GM19468 (cell line): ENCODE results near the gene CCDC83.
"Not testable (repeated sequence)": the region's sequence is repeated elsewhere in the genome, so short reads cannot be mapped to it uniquely, and the experiment has no call there.

ENCODE experiments used
- ATAC-seq: cut with Tn5 transposase; IDR thresholded peaks from one replicate; pipeline ENCODE4 v1.9.1; 2021; ENCODE audit warnings: mild to moderate bottlenecking, moderate library complexity, moderate number of reproducible peaks; ENCODE audit not compliant: unreplicated experiment; ENCODE audit errors: extremely low read depth

Gene CCDC83

DNA sequence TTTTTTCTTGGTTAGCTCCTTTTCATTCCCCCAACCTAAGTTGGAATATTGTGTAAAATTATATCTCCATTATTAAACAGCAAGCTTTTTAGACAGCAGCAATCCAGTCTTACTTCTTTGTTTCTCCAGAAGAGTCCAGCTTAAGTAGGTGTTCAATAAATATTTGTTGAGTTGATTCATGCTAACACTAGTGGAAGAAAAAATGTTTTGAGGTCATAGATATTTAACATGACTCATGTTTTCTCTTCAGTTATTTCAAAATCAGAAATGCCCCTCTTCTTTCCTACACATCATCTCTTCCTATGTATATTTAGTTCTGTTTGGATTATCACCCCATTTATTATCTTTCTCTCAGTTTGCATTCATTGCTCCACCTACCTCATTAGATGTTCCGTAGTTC is 20.3 kb downstream of the CCDC83 start:
- no peak for ATAC-seq

DNA sequence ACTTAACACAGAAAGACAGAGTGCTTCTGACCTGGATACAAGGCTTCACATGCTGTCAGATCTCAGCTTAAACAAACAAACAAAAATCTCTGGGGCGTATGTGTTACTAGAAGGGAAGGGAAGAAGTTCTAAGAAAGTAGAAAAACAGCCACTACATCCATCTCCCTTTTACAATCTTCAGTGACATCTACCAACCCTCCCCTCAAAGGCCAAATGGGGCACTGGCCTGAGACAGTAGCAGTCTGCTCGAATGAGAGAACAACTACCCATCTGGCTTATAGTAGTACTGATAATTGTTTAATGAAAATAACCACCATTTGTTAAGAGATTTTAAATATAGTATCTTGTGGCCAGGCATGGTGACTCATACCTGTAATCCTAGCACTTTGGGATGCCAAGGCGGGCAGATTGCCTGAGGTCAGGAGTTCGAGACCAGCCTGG is 29.4 kb downstream of the CCDC83 start:
- no peak for ATAC-seq

DNA sequence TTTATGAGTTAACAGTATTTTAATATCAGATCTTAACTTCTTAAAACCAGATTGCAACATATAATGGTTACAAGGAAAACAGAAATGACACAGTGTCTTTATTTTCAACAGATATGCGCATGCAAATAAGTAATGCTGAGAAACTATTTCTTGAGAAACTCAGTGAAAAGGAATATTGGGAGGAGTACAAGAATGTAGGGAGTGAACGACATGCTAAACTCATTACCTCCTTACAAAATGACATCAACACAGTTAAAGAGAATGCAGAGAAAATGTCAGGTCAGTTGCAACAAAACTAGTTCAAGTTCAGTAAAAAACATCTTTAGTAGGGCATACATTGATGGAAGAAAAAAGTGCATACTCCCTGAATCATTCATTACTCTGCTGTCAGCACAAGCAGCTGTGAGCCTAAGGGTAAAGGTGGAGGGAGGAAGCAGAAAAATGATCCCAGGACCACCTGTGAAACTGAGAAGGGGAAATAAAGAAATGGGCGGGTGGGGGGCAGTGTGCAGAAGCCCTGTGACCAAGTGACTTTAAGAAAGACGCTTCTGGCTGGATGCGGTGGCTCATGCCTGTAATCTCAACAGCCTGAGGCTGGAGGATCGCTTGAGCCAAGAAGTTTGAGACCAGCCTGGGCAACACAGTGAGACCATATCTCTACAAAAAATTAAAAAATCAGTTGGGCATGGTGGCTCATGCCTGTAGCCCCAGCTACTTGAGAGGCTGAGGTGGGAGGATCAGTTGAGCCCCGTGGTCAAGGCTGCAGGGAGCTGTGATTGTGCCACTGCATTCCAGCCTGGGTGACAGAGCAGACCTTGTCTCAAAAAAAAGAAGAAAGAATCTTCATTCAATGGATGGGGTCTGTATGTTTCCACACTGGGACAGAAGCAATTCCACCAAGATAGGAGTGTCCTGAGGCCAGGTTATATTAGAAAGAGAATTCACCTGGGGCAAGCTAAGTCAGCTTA is 31.2 kb downstream of the CCDC83 start:
- ATAC-seq, result no peak

DNA sequence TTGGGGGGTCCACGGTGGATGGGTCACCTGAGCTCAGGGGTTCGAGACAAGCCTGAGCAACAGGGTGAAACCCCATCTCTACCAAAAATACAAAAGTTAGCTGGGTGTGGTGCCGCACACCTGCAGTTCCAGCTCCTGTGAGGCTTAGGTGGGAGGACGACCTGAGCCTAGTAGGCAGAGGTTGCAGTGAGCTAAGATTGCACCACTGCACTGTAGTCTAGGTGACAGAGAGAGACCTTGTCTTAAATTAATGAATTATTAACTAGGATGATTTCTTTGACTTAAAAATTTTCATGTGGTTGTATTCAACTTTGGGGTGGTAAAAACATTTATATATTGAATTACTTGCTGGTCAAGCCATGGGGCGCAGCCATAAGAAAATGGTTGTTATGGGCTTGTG is 33.9 kb downstream of the CCDC83 start:
- ATAC-seq, result no peak

DNA sequence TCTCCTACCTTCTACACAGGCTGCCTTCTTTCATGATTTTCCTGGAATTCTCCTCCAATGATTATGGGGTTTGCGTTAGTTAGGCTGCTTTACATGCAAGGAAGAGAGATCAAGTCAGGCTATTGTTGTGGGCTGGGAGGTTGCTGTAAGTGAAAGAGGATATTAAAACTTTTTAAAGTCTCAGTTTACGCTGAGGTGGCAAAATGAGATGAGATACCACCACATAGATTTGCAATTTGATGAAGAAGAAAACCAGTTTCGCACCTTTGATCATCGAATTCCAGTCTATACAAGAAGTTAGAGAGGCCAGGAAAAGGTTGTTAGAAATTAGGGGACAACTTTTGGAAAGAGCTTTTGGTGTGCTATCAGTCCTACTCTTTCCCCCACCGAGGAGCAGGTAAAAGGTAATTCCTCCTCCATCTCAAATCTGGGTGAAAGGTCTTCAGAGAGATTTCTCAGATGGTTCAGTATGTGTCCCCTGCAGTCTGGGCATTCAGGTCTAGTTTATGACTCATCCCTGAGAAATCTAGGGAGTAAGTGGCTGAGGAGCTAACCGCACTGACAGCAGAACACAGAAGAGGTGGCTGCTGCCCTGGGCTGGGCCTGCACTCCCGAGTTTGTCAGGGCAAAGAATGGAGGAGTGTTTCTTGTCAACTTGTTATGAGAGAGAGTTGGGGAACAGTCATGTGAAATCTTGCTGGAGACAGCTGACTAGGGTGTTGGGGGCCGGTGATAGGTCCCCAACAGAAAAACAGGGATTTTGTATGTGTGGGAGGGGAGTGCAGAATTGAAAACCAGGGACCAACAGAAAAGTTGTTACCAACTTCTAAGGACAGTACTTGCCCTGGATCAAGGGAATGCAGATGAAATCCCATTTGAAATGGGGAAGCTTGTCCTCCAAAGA is 34.7 kb downstream of the CCDC83 start:
- no peak for ATAC-seq

DNA sequence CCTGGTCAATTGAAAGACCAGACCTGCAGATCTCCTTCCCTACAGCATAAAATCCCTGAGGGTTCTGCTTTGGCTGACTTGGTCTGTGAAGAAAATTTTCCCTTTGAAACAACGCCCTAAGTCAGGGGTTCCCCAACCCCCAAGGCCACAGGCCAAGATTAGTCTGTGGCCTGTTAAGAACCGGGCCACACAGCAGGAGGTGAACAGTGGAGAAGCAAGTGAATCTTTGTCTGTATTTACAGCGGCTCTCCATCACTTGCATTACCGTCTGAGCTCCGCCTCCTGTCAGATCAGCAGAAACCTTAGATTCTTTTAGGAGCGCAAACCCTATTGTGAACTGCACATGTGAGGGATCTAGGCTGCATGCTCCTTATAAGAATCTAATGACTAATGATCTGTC is 38.2 kb downstream of the CCDC83 start:
- ATAC-seq, result no peak

DNA sequence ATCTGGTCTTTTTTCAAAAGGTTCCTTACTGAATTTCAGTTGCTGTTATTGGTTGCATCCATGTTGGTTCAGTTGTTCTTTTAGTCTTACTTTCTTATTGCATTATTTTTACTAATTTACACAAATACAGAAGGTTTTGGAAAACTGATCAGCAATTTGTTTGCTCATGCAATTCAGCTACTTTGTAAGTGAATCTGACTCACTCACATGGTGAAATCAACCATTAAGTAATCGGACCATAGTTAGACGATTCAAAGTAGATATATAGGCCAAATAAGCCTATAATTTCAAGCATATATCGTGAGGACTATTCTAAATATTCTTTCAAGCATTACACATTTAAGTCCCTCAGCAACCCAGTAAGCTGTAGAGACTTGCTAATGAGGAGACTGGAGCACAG is 41.7 kb downstream of the CCDC83 start:
- no peak for ATAC-seq

DNA sequence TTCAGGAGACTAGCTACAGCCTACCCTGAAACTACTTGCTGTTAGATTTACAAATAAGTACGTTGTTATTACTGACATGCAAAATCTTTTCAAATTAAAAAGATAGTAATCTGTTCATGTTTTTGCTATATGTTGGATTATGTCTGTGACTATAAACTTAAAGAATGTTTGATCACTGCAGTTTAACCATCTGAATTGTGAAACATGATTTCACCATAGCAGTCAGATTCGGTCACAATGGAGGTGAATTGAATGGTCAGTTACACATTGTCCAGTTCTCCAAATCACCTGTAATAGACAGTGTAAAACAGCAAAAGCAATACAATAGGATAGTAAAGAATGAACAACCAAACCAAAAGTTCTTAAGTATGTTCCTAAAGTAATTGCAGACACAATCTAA is 43.3 kb downstream of the CCDC83 start:
- no peak for ATAC-seq

DNA sequence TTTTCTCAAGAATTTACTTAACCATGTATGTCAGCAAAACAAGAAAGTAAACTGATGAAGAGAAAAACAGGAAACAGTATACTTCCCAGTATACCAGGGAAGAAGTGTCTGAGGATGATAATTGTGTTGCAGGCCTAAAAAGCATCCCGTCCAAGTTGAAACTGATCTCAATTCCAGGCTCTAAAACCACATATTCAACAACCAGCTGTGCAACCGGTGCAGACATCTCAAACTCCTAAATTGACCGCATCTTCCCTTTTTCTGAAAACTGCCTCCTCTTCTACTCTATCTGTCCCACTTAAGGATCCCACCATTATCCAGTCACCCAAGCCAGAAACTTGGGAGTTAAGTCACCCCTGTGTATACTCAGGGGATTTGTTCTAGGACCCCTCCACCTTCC is 47.2 kb downstream of the CCDC83 start:
- no peak for ATAC-seq

DNA sequence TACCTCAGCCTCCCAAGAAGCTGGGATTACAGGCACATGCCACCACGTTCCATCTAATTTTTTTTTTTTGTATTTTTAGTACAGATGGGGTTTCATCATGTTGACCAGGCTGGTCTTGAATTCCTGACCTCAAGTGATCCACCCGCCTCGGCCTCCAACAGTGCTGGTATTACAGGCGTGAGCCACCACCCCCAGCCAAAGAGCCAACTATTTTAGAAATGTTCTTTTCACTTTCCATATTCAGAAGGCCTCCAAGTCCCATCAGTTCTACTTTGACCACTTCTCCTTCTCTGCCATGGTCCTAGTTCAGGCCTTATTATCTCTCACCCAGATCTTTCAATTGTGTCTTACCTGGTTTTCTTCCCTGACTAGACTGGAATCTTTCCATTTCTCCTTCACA is 48.2 kb downstream of the CCDC83 start:
- no peak for ATAC-seq

DNA sequence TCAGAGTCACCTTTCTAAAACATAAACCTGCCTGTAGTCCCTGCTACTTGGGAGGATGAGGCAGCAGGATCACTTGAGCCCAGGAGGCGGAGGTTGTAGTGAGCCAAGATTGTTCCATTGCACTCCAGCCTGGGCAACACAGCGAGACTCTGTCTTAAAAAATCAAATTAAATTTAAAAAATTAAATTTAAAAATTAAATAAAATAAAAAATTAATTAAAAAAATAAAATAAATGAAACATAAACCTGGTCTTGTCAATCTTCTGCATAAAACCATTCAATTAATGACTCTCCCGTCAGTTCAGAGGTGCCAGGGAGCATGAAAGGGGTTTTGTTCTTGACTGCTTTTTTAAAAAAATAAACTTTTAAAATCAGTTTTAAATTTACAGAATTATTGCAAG is 48.6 kb downstream of the CCDC83 start:
- no peak for ATAC-seq

DNA sequence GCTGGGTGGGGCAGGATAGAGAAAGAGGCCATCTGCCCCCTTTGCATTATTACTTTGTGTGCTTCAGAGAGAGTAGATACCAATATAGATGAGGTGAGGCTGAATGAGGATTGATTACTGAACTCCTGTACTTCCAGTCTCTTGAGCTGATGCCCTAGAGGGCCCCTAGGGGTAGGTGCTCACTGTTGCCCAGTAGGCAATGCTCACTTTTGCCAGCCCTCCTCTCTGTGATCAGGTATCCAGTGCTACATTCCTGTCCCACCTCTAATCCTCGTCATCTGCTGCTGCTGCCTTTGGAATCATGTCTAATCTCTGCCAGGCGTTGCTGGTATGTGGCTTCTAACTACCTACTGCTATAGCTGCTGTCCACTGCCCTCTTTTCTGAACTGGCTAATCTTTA is 57.2 kb downstream of the CCDC83 start:
- ATAC-seq, result no peak

DNA sequence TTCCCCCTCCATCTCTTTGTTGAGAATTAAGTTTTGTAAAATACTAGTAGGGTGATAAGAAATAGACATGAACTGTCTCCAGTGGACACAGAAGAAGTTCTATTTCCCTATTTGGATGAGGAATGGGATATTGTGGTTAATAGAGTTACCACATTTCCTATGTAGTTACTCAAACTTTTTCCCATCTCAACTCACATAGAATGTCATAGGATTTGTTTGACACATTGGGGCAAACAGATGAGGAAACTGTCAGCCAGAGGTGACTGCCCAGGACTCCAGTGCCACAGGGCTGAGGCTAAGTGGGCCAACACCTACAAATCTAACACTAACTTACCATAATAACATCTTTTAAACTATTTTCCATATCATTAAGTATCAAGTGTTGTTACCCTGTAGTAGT is 58.3 kb downstream of the CCDC83 start:
- no peak for ATAC-seq

DNA sequence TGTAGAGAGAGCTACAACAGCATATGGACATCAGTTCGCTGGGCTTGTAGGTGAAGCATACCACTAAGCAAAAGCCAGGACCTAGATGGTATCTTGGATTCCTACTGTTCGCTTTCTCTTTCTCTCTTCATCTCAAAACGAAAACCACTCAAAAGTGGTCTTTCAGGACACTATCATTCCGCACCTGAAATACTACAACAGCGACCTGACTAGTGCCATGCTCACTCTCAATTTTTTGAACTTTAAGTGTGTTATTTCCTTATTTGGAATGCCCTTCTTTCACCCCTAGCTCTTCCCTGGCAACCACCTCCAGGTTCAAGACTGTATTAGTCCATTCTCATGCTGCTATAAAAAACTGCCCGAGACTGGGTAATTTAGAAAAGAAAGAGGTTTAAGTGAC is 59.2 kb downstream of the CCDC83 start:
- no peak for ATAC-seq

DNA sequence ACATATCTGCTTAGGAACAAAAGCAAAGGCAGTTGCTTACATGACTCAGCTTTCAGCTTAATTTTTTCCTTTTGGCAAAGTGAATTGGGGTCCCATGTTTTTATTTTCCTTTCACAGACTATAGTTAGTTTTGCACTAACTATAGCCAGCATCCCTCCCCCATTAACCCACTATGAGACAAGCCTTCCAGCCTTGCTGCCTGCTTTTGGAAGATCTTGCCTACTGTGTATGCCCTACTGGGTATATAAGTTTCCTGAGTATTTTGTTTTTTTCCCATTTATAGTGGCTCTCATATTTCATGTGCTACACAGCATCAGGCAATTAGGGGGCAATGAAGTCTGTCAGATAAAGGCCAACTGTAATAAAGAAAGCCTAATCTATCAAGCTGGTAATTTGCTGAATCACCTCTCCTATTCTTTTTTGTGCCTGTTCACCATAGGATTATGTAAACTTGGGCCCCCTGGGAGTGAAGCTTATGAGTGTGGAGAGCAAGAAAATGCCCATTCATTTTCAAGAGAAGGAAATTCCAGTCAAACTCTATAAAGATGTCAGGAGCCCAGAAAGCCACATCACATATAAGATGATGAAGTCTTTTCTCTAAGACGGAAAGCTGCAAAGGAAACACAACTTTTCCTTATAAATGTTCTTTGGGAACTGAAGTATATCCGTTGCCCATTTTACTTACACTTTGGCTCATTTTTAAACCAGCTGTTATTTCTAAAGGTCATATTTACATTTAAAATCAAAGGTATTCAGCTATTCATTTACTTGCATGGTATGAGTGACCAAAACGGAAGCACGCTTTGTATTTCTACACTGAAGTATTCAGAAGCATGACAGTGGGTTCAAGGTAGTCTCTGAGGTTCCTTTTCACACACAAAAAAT is 64.0 kb downstream of the CCDC83 start:
- ATAC-seq, result no peak

DNA sequence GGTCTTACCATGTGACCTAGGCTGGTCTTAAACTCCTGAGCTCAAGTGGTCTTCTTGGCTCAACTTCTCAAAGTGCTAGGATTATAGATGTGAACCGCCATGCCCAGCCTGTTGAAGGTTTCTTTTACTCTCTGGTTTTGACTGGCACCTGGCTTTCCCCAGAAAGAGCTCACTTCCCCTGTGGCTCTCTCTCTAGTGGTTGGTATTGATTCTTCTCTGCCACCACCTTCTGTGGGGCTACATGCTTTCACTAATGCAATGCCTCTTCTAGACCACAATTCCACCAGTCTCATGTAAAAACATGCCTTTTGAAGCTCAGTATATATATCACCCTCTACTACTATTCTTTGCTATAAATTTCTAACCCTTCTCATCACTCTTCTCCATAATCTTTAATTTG is 67.2 kb downstream of the CCDC83 start:
- peak; percentile 52 for ATAC-seq

DNA sequence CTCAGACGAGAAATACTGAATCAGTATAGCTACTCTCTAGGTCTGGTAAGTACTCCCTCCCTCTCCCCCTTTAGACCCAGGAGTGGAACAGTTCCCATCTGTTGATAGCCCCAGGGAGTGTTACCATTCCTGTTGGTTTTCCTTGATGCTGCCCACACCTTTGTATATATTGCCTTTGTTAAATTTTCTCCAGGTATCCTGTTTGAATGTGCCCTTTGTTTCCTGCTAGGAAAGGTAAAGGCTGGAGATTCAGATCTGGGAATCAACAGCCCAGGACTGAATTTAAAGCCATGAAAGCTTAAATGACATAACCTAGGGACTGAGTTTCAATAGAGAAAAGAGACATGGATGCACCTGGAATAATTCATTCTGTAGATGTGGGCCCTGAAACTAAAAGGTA is 68.3 kb downstream of the CCDC83 start:
- no peak for ATAC-seq

DNA sequence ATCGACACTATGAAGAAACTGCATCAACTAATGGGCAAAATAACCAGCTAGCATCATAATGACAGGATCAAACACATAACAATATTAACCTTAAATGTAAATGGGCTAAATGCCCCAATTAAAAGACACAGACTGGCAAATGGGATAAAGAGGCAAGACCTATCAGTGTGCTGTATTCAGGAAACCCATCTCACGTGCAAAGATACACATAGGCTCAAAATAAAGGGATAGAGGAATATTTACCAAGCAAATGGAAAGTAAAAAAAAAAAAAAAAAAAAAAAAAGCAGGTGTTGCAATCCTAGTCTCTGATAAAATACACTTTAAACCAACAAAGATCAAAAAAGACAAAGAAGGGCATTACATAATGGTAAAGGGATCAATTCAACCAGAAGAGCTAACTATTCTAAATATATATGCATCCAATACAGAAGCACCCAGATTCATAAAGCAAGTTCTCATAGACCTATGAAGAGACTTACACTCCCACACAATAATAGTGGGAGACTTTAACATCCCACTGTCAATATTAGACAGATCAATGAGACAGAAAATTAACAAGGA is 71.6 kb downstream of the CCDC83 start:
- ATAC-seq, result not testable (repeated sequence)

DNA sequence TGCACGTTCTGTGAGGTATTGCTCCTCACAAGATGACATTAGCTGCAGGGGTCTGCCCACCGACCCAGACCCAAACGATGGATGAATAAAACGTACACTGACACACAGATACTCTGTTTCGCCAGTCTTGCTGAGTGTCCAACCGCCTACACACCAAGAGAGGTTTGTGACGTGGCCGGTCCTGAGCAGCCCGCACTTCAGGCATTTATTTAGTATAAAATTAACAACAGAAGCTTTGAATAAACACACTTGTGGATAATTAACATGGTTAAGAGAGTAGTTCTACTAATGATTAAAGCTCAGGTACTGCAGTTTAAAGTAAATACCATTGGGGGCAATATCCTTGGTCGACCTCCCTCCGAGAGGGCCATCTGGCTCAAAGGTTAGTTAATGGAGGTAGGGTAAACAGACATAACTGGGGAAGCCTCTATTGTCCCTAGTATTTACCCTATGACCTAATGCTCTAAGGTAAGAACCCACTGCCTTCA is 75.7 kb downstream of the CCDC83 start:
- no peak for ATAC-seq
